H9 (cell line): ENCODE data around the gene CABLES1. TPM values are rescaled to one million over a fixed set of nuclear protein-coding genes. Genes with fewer than 3 reads are reported as not detected.
A peak's percentile ranks its signal among the peaks of the same experiment; 100 is the strongest.

ENCODE experiments used
- DNase-seq: peaks from one replicate; pipeline ENCODE4 v3.0.0-alpha.2; 2017
- H2AFZ ChIP-seq: one replicate; pipeline ENCODE4 v1.6.1; 2013; ENCODE audit warnings: mild to moderate bottlenecking, low read length, control low read depth, moderate library complexity
- H2AK5ac ChIP-seq: 2 replicates; pipeline ENCODE4 v1.6.1; 2013; ENCODE audit warnings: low read length, control low read depth, mixed read lengths; ENCODE audit not compliant: insufficient read length
- H2BK120ac ChIP-seq: one replicate; pipeline ENCODE4 v1.6.1; 2013; ENCODE audit warnings: low read depth, mild to moderate bottlenecking, low read length, control low read depth, inconsistent platforms; ENCODE audit not compliant: poor library complexity, severe bottlenecking
- H2BK12ac ChIP-seq: 2 replicates; pipeline ENCODE4 v1.6.1; 2013; ENCODE audit warnings: low read length, control low read depth, mixed read lengths, low read depth; ENCODE audit not compliant: insufficient read length
- H2BK15ac ChIP-seq: 2 replicates; pipeline ENCODE4 v1.6.1; 2013; ENCODE audit warnings: low read depth, low read length, control low read depth
- H2BK20ac ChIP-seq: one replicate; pipeline ENCODE4 v1.6.1; 2013; ENCODE audit warnings: low read depth, mild to moderate bottlenecking, low read length, control low read depth, inconsistent platforms; ENCODE audit not compliant: poor library complexity, severe bottlenecking
- H2BK5ac ChIP-seq: 2 replicates; pipeline ENCODE4 v1.6.1; 2013; ENCODE audit warnings: low read length, control low read depth, mixed read lengths; ENCODE audit not compliant: insufficient read length
- H3K14ac ChIP-seq: 2 replicates; pipeline ENCODE4 v1.6.1; 2013; ENCODE audit warnings: low read length, control low read depth; ENCODE audit not compliant: insufficient read depth
- H3K18ac ChIP-seq: 2 replicates; pipeline ENCODE4 v1.6.1; 2013; ENCODE audit warnings: low read depth, mild to moderate bottlenecking, mixed read lengths, low read length, control low read depth; ENCODE audit not compliant: insufficient read length
- H3K23ac ChIP-seq: 2 replicates; pipeline ENCODE4 v1.6.1; 2013; ENCODE audit warnings: low read length, control low read depth, mixed read lengths, low read depth; ENCODE audit not compliant: insufficient read length
- H3K23me2 ChIP-seq: 2 replicates; pipeline ENCODE4 v1.6.1; 2013; ENCODE audit warnings: low read depth, mild to moderate bottlenecking, mixed read lengths, low read length, control low read depth; ENCODE audit not compliant: insufficient read length, poor library complexity, severe bottlenecking
- H3K27ac ChIP-seq: 2 replicates; pipeline ENCODE4 v1.5.1; 2013; ENCODE audit warnings: low read length, control low read depth, mixed read lengths, low read depth; ENCODE audit not compliant: insufficient read length
- H3K27me3 ChIP-seq: 2 replicates; pipeline ENCODE4 v1.6.1; 2013; ENCODE audit warnings: low read length, control low read depth, inconsistent platforms; ENCODE audit not compliant: insufficient read depth
- H3K4ac ChIP-seq: 2 replicates; pipeline ENCODE4 v1.6.1; 2013; ENCODE audit warnings: low read depth, mild to moderate bottlenecking, control low read depth, inconsistent platforms, low read length, moderate library complexity
- H3K4me1 ChIP-seq: 2 replicates; pipeline ENCODE4 v1.6.1; 2013; ENCODE audit warnings: low read length, control low read depth, inconsistent platforms; ENCODE audit not compliant: insufficient read depth
- H3K4me2 ChIP-seq: 2 replicates; pipeline ENCODE4 v1.6.1; 2013; ENCODE audit warnings: low read length, control low read depth, mixed read lengths; ENCODE audit not compliant: insufficient read length, insufficient read depth
- H3K56ac ChIP-seq: 2 replicates; pipeline ENCODE4 v1.6.1; 2013; ENCODE audit warnings: low read depth, mild to moderate bottlenecking, mixed read lengths, low read length, control low read depth; ENCODE audit not compliant: insufficient read length
- H3K79me1 ChIP-seq: 2 replicates; pipeline ENCODE4 v1.6.1; 2013; ENCODE audit warnings: low read depth, mild to moderate bottlenecking, moderate library complexity, low read length, control low read depth, inconsistent platforms; ENCODE audit not compliant: insufficient read depth, poor library complexity, severe bottlenecking
- H3K79me2 ChIP-seq: 2 replicates; pipeline ENCODE4 v1.6.1; 2013; ENCODE audit warnings: low read length, control low read depth, inconsistent platforms; ENCODE audit not compliant: insufficient read depth
- H3K9ac ChIP-seq: 2 replicates; pipeline ENCODE4 v1.6.1; 2013; ENCODE audit warnings: low read length, control low read depth, mixed read lengths; ENCODE audit not compliant: insufficient read length; ENCODE audit errors: extremely low read depth
- H3K9me3 ChIP-seq: one replicate; pipeline ENCODE4 v1.6.1; 2013; ENCODE audit warnings: low read depth, low read length, inconsistent platforms; ENCODE audit not compliant: control insufficient read depth
- H3T11ph ChIP-seq: one replicate; pipeline ENCODE4 v1.6.1; 2013; ENCODE audit warnings: mild to moderate bottlenecking, low read length, control low read depth, inconsistent platforms
- H4K20me1 ChIP-seq: one replicate; pipeline ENCODE4 v1.6.1; 2013; ENCODE audit not compliant: control insufficient read depth, insufficient read length, insufficient read depth
- H4K5ac ChIP-seq: 2 replicates; pipeline ENCODE4 v1.6.1; 2013; ENCODE audit warnings: low read depth, mild to moderate bottlenecking, mixed read lengths, low read length, control low read depth; ENCODE audit not compliant: insufficient read length
- H4K8ac ChIP-seq: replicated peaks from 2 replicates; pipeline ENCODE4 v1.6.1; 2013; ENCODE audit warnings: low read length, control low read depth, mixed read lengths, low read depth; ENCODE audit not compliant: insufficient read length
- H4K91ac ChIP-seq: 2 replicates; pipeline ENCODE4 v1.6.1; 2013; ENCODE audit warnings: low read depth, mild to moderate bottlenecking, moderate library complexity, mixed read lengths, low read length, control low read depth; ENCODE audit not compliant: insufficient read length
- H3K27ac Mint-ChIP-seq, 3 experiments: 2 replicates in 2 of 3; 3 replicates in 1 of 3; pipeline ENCODE4 v1.8.0; 2020 to 2021; ENCODE audit warnings: mixed read lengths in 3 of 3, mild to moderate bottlenecking in 1 of 3, moderate library complexity in 1 of 3
- H3K27me3 Mint-ChIP-seq: 2 replicates; pipeline ENCODE4 v1.8.0; 2021; ENCODE audit warnings: low read depth, mild to moderate bottlenecking, moderate library complexity, mixed read lengths
- H3K36me3 Mint-ChIP-seq, 3 experiments: 2 replicates in 2 of 3; 3 replicates in 1 of 3; pipeline ENCODE4 v1.8.0; 2020 to 2021; ENCODE audit warnings: low read depth in 3 of 3, mixed read lengths in 3 of 3; ENCODE audit not compliant: insufficient read depth in 1 of 3
- H3K4me1 Mint-ChIP-seq, 2 experiments: 2 replicates each; pipeline ENCODE4 v1.8.0; 2020; ENCODE audit warnings: mixed read lengths in 2 of 2
- H3K4me3 Mint-ChIP-seq, 2 experiments: 2 replicates in 1 of 2; 3 replicates in 1 of 2; pipeline ENCODE4 v1.8.0; 2020 to 2021; ENCODE audit warnings: mild to moderate bottlenecking in 2 of 2, mixed read lengths in 2 of 2, moderate library complexity in 1 of 2
- H3K9me3 Mint-ChIP-seq, 2 experiments: 2 replicates in 1 of 2; 3 replicates in 1 of 2; pipeline ENCODE4 v1.8.0; 2020; ENCODE audit warnings: mild to moderate bottlenecking in 2 of 2, mixed read lengths in 2 of 2, moderate library complexity in 1 of 2
- WGBS: extraction: QIAGEN DNeasy Blood & Tissue Kit; methylation state at CpG from one replicate; pipeline ENCODE4 v1.1.7; 2013; ENCODE audit warnings: missing lambda C conversion rate, low lambda C conversion rate, mixed read lengths; ENCODE audit not compliant: insufficient read length; ENCODE audit errors: extremely low coverage; 5-methylcytosine and 5-hydroxymethylcytosine counted together
- total RNA-seq: library from RNA; stranded (reverse); gene quantifications from 2 replicates; pipeline ENCODE4 v1.2.1, GENCODE V29; 2021
- TF ChIP-seq, protein P1 (sequence below): fragments of 200-600 bp; sonication (generic); conservative IDR thresholded peaks from 3 replicates; pipeline ENCODE4 v1.8.0; 2021; ENCODE audit warnings: antibody characterized with exemption, mild to moderate bottlenecking

Gene CABLES1
- total RNA-seq, 1 experiment from 2014 or later: 27.1 TPM

DNA sequence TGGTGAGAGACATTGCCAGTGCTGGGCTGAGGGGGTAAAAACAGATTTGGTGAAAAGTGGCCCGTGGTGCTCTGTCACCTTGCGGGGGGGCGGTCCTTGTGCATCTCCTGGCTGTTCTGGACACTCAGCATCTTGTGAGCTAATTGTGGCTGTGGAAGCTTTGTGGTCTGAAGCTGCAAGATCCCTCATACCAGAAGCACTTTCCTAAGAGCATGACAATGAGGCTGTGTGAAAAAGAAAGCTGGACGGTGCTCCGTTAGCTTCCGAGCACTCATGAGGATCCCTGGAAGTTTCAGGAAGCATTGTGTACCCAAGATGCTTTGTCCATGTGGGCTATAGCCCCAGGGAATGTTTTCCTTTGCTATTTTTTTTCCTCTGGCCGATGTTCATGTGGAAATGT is 74.5 kb downstream of the CABLES1 start:
- no peak overlapping the region for H3K9ac ChIP-seq
- H3K79me1 ChIP-seq: no peaks in the 10 kb centered on the region
- no peak overlapping the region for H3K23ac ChIP-seq
- no peak overlapping the region for H2BK15ac ChIP-seq
- no peak for DNase-seq
- H3K27me3 Mint-ChIP-seq: no peaks in the 10 kb centered on the region
- H3T11ph ChIP-seq: no peak overlapping the region
- peaks cover 27 to 57% (median 38%) of the 10 kb centered on the region in 3 experiments for H3K36me3 Mint-ChIP-seq
- no peak overlapping the region for H4K5ac ChIP-seq
- no peak overlapping the region for H3K14ac ChIP-seq
- no peak overlapping the region for H3K27ac ChIP-seq
- WGBS: no CpG with 5 or more reads among the region's 7 CpGs
- H3K4me3 Mint-ChIP-seq: no peak overlapping the region
- H3K9me3 Mint-ChIP-seq: no peaks in the 10 kb centered on the region
- H3K9me3 ChIP-seq: no peaks in the 10 kb centered on the region
- TF ChIP-seq, protein P1, sequence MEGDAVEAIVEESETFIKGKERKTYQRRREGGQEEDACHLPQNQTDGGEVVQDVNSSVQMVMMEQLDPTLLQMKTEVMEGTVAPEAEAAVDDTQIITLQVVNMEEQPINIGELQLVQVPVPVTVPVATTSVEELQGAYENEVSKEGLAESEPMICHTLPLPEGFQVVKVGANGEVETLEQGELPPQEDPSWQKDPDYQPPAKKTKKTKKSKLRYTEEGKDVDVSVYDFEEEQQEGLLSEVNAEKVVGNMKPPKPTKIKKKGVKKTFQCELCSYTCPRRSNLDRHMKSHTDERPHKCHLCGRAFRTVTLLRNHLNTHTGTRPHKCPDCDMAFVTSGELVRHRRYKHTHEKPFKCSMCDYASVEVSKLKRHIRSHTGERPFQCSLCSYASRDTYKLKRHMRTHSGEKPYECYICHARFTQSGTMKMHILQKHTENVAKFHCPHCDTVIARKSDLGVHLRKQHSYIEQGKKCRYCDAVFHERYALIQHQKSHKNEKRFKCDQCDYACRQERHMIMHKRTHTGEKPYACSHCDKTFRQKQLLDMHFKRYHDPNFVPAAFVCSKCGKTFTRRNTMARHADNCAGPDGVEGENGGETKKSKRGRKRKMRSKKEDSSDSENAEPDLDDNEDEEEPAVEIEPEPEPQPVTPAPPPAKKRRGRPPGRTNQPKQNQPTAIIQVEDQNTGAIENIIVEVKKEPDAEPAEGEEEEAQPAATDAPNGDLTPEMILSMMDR: no peak
- H2BK20ac ChIP-seq: no peak overlapping the region
- H4K91ac ChIP-seq: no peak overlapping the region
- H3K56ac ChIP-seq: no peak overlapping the region
- H4K20me1 ChIP-seq: peaks cover under 1% of the 10 kb centered on the region
- H2AFZ ChIP-seq: no peak overlapping the region
- no peak overlapping the region for H3K18ac ChIP-seq
- no peak overlapping the region for H2BK5ac ChIP-seq
- 0 out of 7 replicates have a peak overlapping the region, but pooled peaks of 1 of the 3 experiments have one; percentile 16 for H3K27ac Mint-ChIP-seq
- H2BK12ac ChIP-seq: no peak overlapping the region
- H3K79me2 ChIP-seq: no peaks in the 10 kb centered on the region
- no peaks in the 10 kb centered on the region for H3K4me1 ChIP-seq
- H3K27me3 ChIP-seq: no peaks in the 10 kb centered on the region
- H3K4me1 Mint-ChIP-seq: peaks cover 0 to 9% of the 10 kb centered on the region in 2 experiments; a peak in 1 of 4 replicates
- H4K8ac ChIP-seq: no peak overlapping the region
- no peaks in the 10 kb centered on the region for H3K23me2 ChIP-seq
- no peak overlapping the region for H3K4ac ChIP-seq
- no peak overlapping the region for H2AK5ac ChIP-seq
- no peak overlapping the region for H3K4me2 ChIP-seq
- no peak overlapping the region for H2BK120ac ChIP-seq
